GM12891 (cell line): ENCODE data around the gene VPS26B.
"Not testable (repeated sequence)": the region's sequence is repeated elsewhere in the genome, so short reads cannot be mapped to it uniquely, and the experiment has no call there.

Source experiments
- PAX5 ChIP-seq: IDR thresholded peaks from 2 replicates; pipeline ENCODE4 v1.6.1; 2011; ENCODE audit warnings: low read length, moderate library complexity, mild to moderate bottlenecking; ENCODE audit not compliant: insufficient read depth, severe bottlenecking
- POLR2A ChIP-seq: IDR thresholded peaks from 2 replicates; pipeline ENCODE4 v1.6.1; 2011; ENCODE audit warnings: low read depth, low read length, control low read depth
- POLR2AphosphoS5 ChIP-seq: IDR thresholded peaks from 2 replicates; pipeline ENCODE4 v1.6.1; 2011; ENCODE audit warnings: low read depth, low read length, control low read depth
- POU2F2 ChIP-seq: IDR thresholded peaks from 2 replicates; pipeline ENCODE4 v1.6.1; 2011; ENCODE audit warnings: low read depth, mild to moderate bottlenecking, control low read depth, low read length, moderate library complexity
- SPI1 ChIP-seq: IDR thresholded peaks from 2 replicates; pipeline ENCODE4 v1.6.1; 2011; ENCODE audit warnings: low read depth, low read length, control low read depth
- TAF1 ChIP-seq: IDR thresholded peaks from 2 replicates; pipeline ENCODE4 v1.6.1; 2011; ENCODE audit warnings: low read depth, low read length, control low read depth

GRCh38 chr11:134284349-134284748 lies 59.9 kb downstream of the VPS26B start:
- TF ChIP-seq TAF1, POLR2A, POLR2AphosphoS5, PAX5, SPI1, POU2F2: not testable (repeated sequence)
